ENCODE measurements around the gene TP53I3. TPM values are rescaled to one million over a fixed set of nuclear protein-coding genes. Genes with fewer than 3 reads are reported as not detected.

The TP53I3 gene
- total RNA-seq, 2 donors from 2014 or later: 16.2 to 26.2 TPM

- no peak for DNase-seq (ENCODE audit: low spot score)
- H3K27ac ChIP-seq: no peak overlapping the region
- no peaks in the 10 kb centered on the region for H3K4me1 ChIP-seq (replicated peaks)
- no peaks in the 10 kb centered on the region for H3K36me3 ChIP-seq
- WGBS: 79% methylated on average over 2 of the region's 2 CpGs
- intact Hi-C loops (cut with DNase I): no loop called here
- TF ChIP-seq CTCF (IDR thresholded peaks at IDR 0.05): no peak
- TF ChIP-seq POLR2A (IDR thresholded peaks at IDR 0.05): no peak
- no peak for TF ChIP-seq POLR2AphosphoS5 (IDR thresholded peaks at IDR 0.05)
- H3K9me3 ChIP-seq: no peaks in the 10 kb centered on the region
- H3K4me3 ChIP-seq: no peak overlapping the region
- H3K27me3 ChIP-seq (replicated peaks; ENCODE audit: insufficient read depth): no peaks in the 10 kb centered on the region
Measured at GRCh38 chr2:24065341-24065740, 19.3 kb downstream of the TP53I3 start.

- Histone ChIP-seq H3K27me3 (replicated peaks; ENCODE audit: insufficient read depth) (no peaks in the 10 kb centered on the region), H3K4me1 (replicated peaks) (no peaks in the 10 kb centered on the region), H3K36me3 (no peaks in the 10 kb centered on the region), H3K9me3 (no peaks in the 10 kb centered on the region), H3K4me3 (no peak overlapping the region), H3K27ac (no peak overlapping the region)
- DNase-seq (ENCODE audit: low spot score): no peak
- no peak for TF ChIP-seq POLR2AphosphoS5 (IDR thresholded peaks at IDR 0.05)
- no peak for TF ChIP-seq CTCF (IDR thresholded peaks at IDR 0.05)
- intact Hi-C loops (cut with DNase I): no loop called here
- WGBS: 90% methylated on average over 4 of the region's 4 CpGs
Measured at GRCh38 chr2:24058564-24059271, 25.9 kb downstream of the TP53I3 start.

GRCh38 chr2:24055750-24056149 lies 28.9 kb downstream of the TP53I3 start:
- TF ChIP-seq POLR2AphosphoS5 (IDR thresholded peaks at IDR 0.05) (no peak), CTCF (IDR thresholded peaks at IDR 0.05) (no peak), POLR2A (IDR thresholded peaks at IDR 0.05) (no peak)
- H3K4me3 ChIP-seq: no peak overlapping the region
- intact Hi-C loops (cut with DNase I): no loop called here

GRCh38 chr2:24054366-24055010 lies 30.1 kb downstream of the TP53I3 start:
- no peak overlapping the region for H3K4me3 ChIP-seq
- DNase-seq (ENCODE audit: low spot score): no peak
- no peaks in the 10 kb centered on the region for H3K27me3 ChIP-seq (replicated peaks; ENCODE audit: insufficient read depth)
- no peak overlapping the region for H3K27ac ChIP-seq
- no peak for TF ChIP-seq CTCF (IDR thresholded peaks at IDR 0.05)
- no peak for TF ChIP-seq POLR2A (IDR thresholded peaks at IDR 0.05)
- no peak for TF ChIP-seq POLR2AphosphoS5 (IDR thresholded peaks at IDR 0.05)
- no peaks in the 10 kb centered on the region for H3K4me1 ChIP-seq (replicated peaks)
- WGBS: 83% methylated on average over 8 of the region's 8 CpGs
- no peaks in the 10 kb centered on the region for H3K9me3 ChIP-seq
- no peaks in the 10 kb centered on the region for H3K36me3 ChIP-seq
- intact Hi-C loops (cut with DNase I): no loop called here

More at GRCh38 chr2:24055750-24056149, 28.9 kb downstream of the TP53I3 start:
- H3K4me1 ChIP-seq (replicated peaks): no peaks in the 10 kb centered on the region
- WGBS: 96% methylated on average over 6 of the region's 6 CpGs
- H3K27ac ChIP-seq: no peak overlapping the region
- H3K27me3 ChIP-seq (replicated peaks; ENCODE audit: insufficient read depth): no peaks in the 10 kb centered on the region
- no peak for DNase-seq (ENCODE audit: low spot score)
- no peaks in the 10 kb centered on the region for H3K9me3 ChIP-seq
- no peaks in the 10 kb centered on the region for H3K36me3 ChIP-seq

GRCh38 chr2:24052951-24053350 lies 31.7 kb downstream of the TP53I3 start:
- Histone ChIP-seq H3K4me3 (no peak overlapping the region), H3K27ac (no peak overlapping the region), H3K27me3 (replicated peaks; ENCODE audit: insufficient read depth) (no peaks in the 10 kb centered on the region), H3K36me3 (no peaks in the 10 kb centered on the region), H3K4me1 (replicated peaks) (peaks cover 3% of the 10 kb centered on the region), H3K9me3 (no peaks in the 10 kb centered on the region)
- WGBS: 88% methylated on average over 1 of the region's 1 CpG
- TF ChIP-seq POLR2A (IDR thresholded peaks at IDR 0.05) (no peak), CTCF (IDR thresholded peaks at IDR 0.05) (no peak), POLR2AphosphoS5 (IDR thresholded peaks at IDR 0.05) (no peak)
- no peak for DNase-seq (ENCODE audit: low spot score)
- intact Hi-C loops (cut with DNase I): no loop called here

Measured in prostate gland (tissue), 2 donors.